Nephron (organoid): Measurements from ENCODE around the gene GPC3.

Experiments used
- H3K27ac Mint-ChIP-seq, 3 experiments: 2 replicates each; pipeline ENCODE4 v1.8.0; 2020; ENCODE audit warnings: mixed read lengths in 3 of 3, mild to moderate bottlenecking in 2 of 3, moderate library complexity in 1 of 3
- H3K27me3 Mint-ChIP-seq: 2 replicates; pipeline ENCODE4 v1.8.0; 2021; ENCODE audit warnings: low read depth, mild to moderate bottlenecking, moderate library complexity, mixed read lengths
- H3K36me3 Mint-ChIP-seq: 2 replicates; pipeline ENCODE4 v1.8.0; 2020; ENCODE audit warnings: low read depth, mixed read lengths
- H3K4me1 Mint-ChIP-seq: 2 replicates; pipeline ENCODE4 v1.8.0; 2020; ENCODE audit warnings: mixed read lengths
- H3K4me3 Mint-ChIP-seq, 3 experiments: 2 replicates each; pipeline ENCODE4 v1.8.0; 2020; ENCODE audit warnings: mild to moderate bottlenecking in 3 of 3, mixed read lengths in 3 of 3, moderate library complexity in 2 of 3
- H3K9me3 Mint-ChIP-seq: 2 replicates; pipeline ENCODE4 v1.8.0; 2020; ENCODE audit warnings: mixed read lengths
- CTCF ChIP-seq, 3 experiments: fragments of 200-600 bp; sonication (generic); IDR thresholded peaks; one replicate each; pipeline ENCODE4 v1.5.0; 2021; ENCODE audit warnings: antibody characterized with exemption in 3 of 3; ENCODE audit not compliant: unreplicated experiment in 3 of 3

GPC3 gene

GRCh38 chrX:133544115-133544514, 441.3 kb downstream of the GPC3 start:
- peaks cover 45% of the 10 kb centered on the region for H3K36me3 Mint-ChIP-seq
- TF ChIP-seq CTCF (IDR thresholded peaks at IDR 0.05; ENCODE audit: unreplicated experiment in 3 of 3): no peak
- no peaks in the 10 kb centered on the region for H3K27me3 Mint-ChIP-seq
- peaks cover 38% of the 10 kb centered on the region for H3K4me1 Mint-ChIP-seq
- H3K27ac Mint-ChIP-seq: peak overlapping the region in 2 of 3 experiments; percentile 36 to 72
- H3K9me3 Mint-ChIP-seq: peaks cover 10% of the 10 kb centered on the region
- no peak overlapping the region for H3K4me3 Mint-ChIP-seq

- Mint-ChIP-seq H3K36me3 (peaks cover 41% of the 10 kb centered on the region), H3K9me3 (peaks cover 10% of the 10 kb centered on the region), H3K27me3 (no peaks in the 10 kb centered on the region), H3K27ac (peak overlapping the region in 1 of 3 experiments; percentile 36), H3K4me1 (peaks cover 42% of the 10 kb centered on the region), H3K4me3 (no peak overlapping the region)
- no peak for TF ChIP-seq CTCF (IDR thresholded peaks at IDR 0.05; ENCODE audit: unreplicated experiment in 3 of 3)
Measured at GRCh38 chrX:133543654-133544053, 441.7 kb downstream of the GPC3 start.

- peaks cover 50% of the 10 kb centered on the region for H3K4me1 Mint-ChIP-seq
- no peaks in the 10 kb centered on the region for H3K27me3 Mint-ChIP-seq
- peak overlapping the region in 2 of 3 experiments; percentile 31 to 58 for H3K27ac Mint-ChIP-seq
- H3K4me3 Mint-ChIP-seq: no peak overlapping the region
- H3K36me3 Mint-ChIP-seq: peaks cover 39% of the 10 kb centered on the region
- no peak for TF ChIP-seq CTCF (IDR thresholded peaks at IDR 0.05; ENCODE audit: unreplicated experiment in 3 of 3)
- H3K9me3 Mint-ChIP-seq: peaks cover 10% of the 10 kb centered on the region
Measured at GRCh38 chrX:133542476-133542875, 442.9 kb downstream of the GPC3 start.

GRCh38 chrX:133541021-133541420, 444.4 kb downstream of the GPC3 start:
- Mint-ChIP-seq H3K4me3 (no peak overlapping the region), H3K9me3 (peaks cover 10% of the 10 kb centered on the region), H3K27ac (peak overlapping the region; percentile 38 to 88 (median 58)), H3K36me3 (peaks cover 28% of the 10 kb centered on the region), H3K4me1 (peaks cover 56% of the 10 kb centered on the region), H3K27me3 (no peaks in the 10 kb centered on the region)
- TF ChIP-seq CTCF (IDR thresholded peaks at IDR 0.05; ENCODE audit: unreplicated experiment in 3 of 3): no peak

- H3K4me3 Mint-ChIP-seq: no peak overlapping the region
Measured at GRCh38 chrX:133538148-133538547, 447.2 kb downstream of the GPC3 start.

More at GRCh38 chrX:133538148-133538547, 447.2 kb downstream of the GPC3 start:
- H3K9me3 Mint-ChIP-seq: no peaks in the 10 kb centered on the region
- no peak for TF ChIP-seq CTCF (IDR thresholded peaks at IDR 0.05; ENCODE audit: unreplicated experiment in 3 of 3)
- peaks cover 62% of the 10 kb centered on the region for H3K4me1 Mint-ChIP-seq
- H3K27ac Mint-ChIP-seq: peak overlapping the region; percentile 45 to 69 (median 46)
- no peaks in the 10 kb centered on the region for H3K27me3 Mint-ChIP-seq
- peaks cover 26% of the 10 kb centered on the region for H3K36me3 Mint-ChIP-seq
